HTR-8/SVneo (cell line): ENCODE measurements around the gene MEDAG.

Experiments
- DNase-seq: peaks from one replicate; pipeline ENCODE4 v3.0.0; 2011; ENCODE audit warnings: low spot score, mixed read lengths; ENCODE audit not compliant: insufficient read length
- FAIRE-seq: peaks from 2 replicates; lab custom pipeline; 2011; peaks lifted over from hg19 to GRCh38; lab: Jason Lieb, UNC

The MEDAG gene

GRCh38 chr13:30934803-30935202 lies 28.7 kb downstream of the MEDAG start:
- FAIRE-seq: no peak
- DNase-seq: no peak

- DNase-seq (no peak), FAIRE-seq (no peak)
These were observed 30.9 kb downstream of the MEDAG start for GRCh38 chr13:30936971-30937370.

GRCh38 chr13:30943881-30944280 lies 37.8 kb downstream of the MEDAG start:
- FAIRE-seq: no peak
- DNase-seq: no peak

GRCh38 chr13:30957258-30957943 lies 51.3 kb downstream of the MEDAG start:
- FAIRE-seq (no peak), DNase-seq (no peak)

GRCh38 chr13:30959678-30960077 lies 53.6 kb downstream of the MEDAG start:
- no peak for DNase-seq
- no peak for FAIRE-seq

- DNase-seq: no peak
- no peak for FAIRE-seq
These were observed 57.7 kb downstream of the MEDAG start for GRCh38 chr13:30963791-30964190.

GRCh38 chr13:30965380-30965779 lies 59.3 kb downstream of the MEDAG start:
- DNase-seq (no peak), FAIRE-seq (no peak)

- DNase-seq (no peak), FAIRE-seq (no peak)
These were observed 60.0 kb downstream of the MEDAG start for GRCh38 chr13:30966101-30966500.

GRCh38 chr13:30968846-30969245 lies 62.8 kb downstream of the MEDAG start:
- DNase-seq (no peak), FAIRE-seq (no peak)

- DNase-seq: no peak
- FAIRE-seq: no peak
These were observed 65.5 kb downstream of the MEDAG start for GRCh38 chr13:30971575-30971974.

GRCh38 chr13:30972888-30973377 lies 66.9 kb downstream of the MEDAG start:
- DNase-seq: no peak
- FAIRE-seq: no peak

- no peak for DNase-seq
- FAIRE-seq: no peak
These were observed 68.3 kb downstream of the MEDAG start for GRCh38 chr13:30974350-30974749.
